Right renal cortex interstitium (tissue), 3 donors: ENCODE measurements around the gene SMARCA4. TPM values are rescaled to one million over a fixed set of nuclear protein-coding genes. Genes with fewer than 3 reads are reported as not detected.
"Not testable (repeated sequence)": the region's sequence is repeated elsewhere in the genome, so short reads cannot be mapped to it uniquely, and the experiment has no call there.

Experiments used
- DNase-seq, 3 donors: peaks; one replicate each; pipeline ENCODE4 v3.0.0-alpha.2; 2013; ENCODE audit warnings: low read depth in 3 of 3, low spot score in 2 of 3
- polyA plus RNA-seq, 3 donors: library from polyadenylated mRNA; unstranded; fragments of 120-200 nt; gene quantifications; one replicate each; pipeline ENCODE4 v1.2.1, GENCODE V29; 2013; ENCODE audit not compliant: insufficient read length in 3 of 3

SMARCA4 gene
- polyA plus RNA-seq, 3 donors = 141 to 145 (median 143) TPM

- DNase-seq = no peak
Observed at GRCh38 chr19:11059511-11060358, 98.9 kb downstream of the SMARCA4 start.

- peak in 1 of 3 donors; percentile 12 for DNase-seq
Observed at GRCh38 chr19:11061952-11062351, 101.1 kb downstream of the SMARCA4 start.

GRCh38 chr19:11063434-11063833 lies 102.6 kb downstream of the SMARCA4 start:
- no peak for DNase-seq

- DNase-seq = no peak
Observed at GRCh38 chr19:11064831-11065303, 104.0 kb downstream of the SMARCA4 start.

GRCh38 chr19:11066326-11066725 lies 105.5 kb downstream of the SMARCA4 start:
- DNase-seq = no peak

- no peak for DNase-seq
Observed at GRCh38 chr19:11067356-11068113, 106.7 kb downstream of the SMARCA4 start.

- DNase-seq = no peak
Observed at GRCh38 chr19:11069561-11069960, 108.7 kb downstream of the SMARCA4 start.

- no peak for DNase-seq
Observed at GRCh38 chr19:11070123-11070522, 109.3 kb downstream of the SMARCA4 start.

- DNase-seq = no peak
Observed at GRCh38 chr19:11073568-11073967, 112.7 kb downstream of the SMARCA4 start.

GRCh38 chr19:11076792-11077191 lies 116.0 kb downstream of the SMARCA4 start:
- not testable (repeated sequence) for DNase-seq

GRCh38 chr19:11078893-11079292 lies 118.1 kb downstream of the SMARCA4 start:
- DNase-seq = no peak

- no peak for DNase-seq
Observed at GRCh38 chr19:11079999-11080398, 119.2 kb downstream of the SMARCA4 start.

GRCh38 chr19:11087870-11088505 lies 127.2 kb downstream of the SMARCA4 start:
- no peak for DNase-seq

- DNase-seq = no peak
Observed at GRCh38 chr19:11088506-11089253, 127.8 kb downstream of the SMARCA4 start.

GRCh38 chr19:11089254-11090013 lies 128.6 kb downstream of the SMARCA4 start, which contains the start of gene LDLR:
LDLR (plus strand) TSS chr19:11089463; CDS start chr19:11089549, 86 bp downstream.
- DNase-seq = peak; percentile 76 to 84 (median 81)

- not testable (repeated sequence) for DNase-seq
Observed at GRCh38 chr19:11090014-11090263, 129.1 kb downstream of the SMARCA4 start.

GRCh38 chr19:11090264-11090996 lies 129.6 kb downstream of the SMARCA4 start:
- peak; percentile 77 to 91 (median 83) for DNase-seq

- DNase-seq = no peak
Observed at GRCh38 chr19:11090997-11091702, 130.3 kb downstream of the SMARCA4 start.
